Measurements from ENCODE around the gene DDB1. TPM values are rescaled to one million over a fixed set of nuclear protein-coding genes. Genes with fewer than 3 reads are reported as not detected.

Gene DDB1
- total and polyA plus RNA-seq, 9 of the 15 experiments (the other 6 are each of a cell fraction or from before 2014, with no cell fraction given): 172 to 361 (median 266) TPM

DNA sequence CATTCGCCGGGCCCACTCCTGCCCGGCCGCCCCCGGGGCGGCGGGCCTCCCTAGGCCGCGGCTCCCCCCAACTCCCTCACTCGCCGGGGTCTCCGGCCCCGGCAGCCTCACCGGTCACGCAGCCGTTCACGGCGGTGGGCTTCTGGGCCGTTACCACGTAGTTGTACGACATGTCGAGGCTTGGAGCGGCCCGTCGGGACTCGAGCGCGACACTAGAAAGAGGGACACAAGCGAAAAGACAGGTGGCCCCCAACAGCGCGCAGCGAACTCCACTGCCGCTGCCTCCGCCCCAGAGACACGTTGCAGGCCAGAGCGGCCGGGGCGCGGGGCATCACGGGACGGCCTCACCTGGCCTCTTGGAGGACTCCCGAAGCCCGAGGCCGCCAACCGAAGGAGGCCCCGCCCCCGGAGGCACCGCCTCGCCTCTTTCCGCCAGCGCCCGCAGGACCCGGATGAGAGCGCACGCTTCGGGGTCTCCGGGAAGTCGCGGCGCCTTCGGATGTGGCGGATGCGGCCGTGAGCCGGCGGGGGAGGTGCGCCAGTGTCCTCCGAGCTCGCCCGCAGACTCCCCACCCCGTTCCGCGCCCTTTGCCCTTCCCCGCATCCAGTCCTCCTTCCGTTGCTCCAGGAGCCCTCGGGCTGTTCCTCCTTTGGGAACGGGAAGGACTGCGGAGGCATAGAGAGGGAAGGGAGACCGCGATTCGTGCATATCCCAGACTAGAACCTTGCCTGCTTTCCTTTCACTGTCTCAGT, at the start of gene DDB1, which contains the start of gene TKFC (continued):
- TF ChIP-seq ZNF354B (CRISPR knock-in tag; IDR thresholded peaks at IDR 0.05) (no peak), SETDB1 (IDR thresholded peaks at IDR 0.05; ENCODE audit: low read length) (peak; percentile 32), SAFB2 (IDR thresholded peaks at IDR 0.05; ENCODE audit: borderline replicate concordance, low read depth, low read length, severe bottlenecking) (no peak), SIN3B (IDR thresholded peaks at IDR 0.05; ENCODE audit: low read depth) (peak; percentile 73), BCOR (IDR thresholded peaks at IDR 0.05) (no peak), MCM3 (IDR thresholded peaks at IDR 0.05) (no peak), ATF7 (IDR thresholded peaks at IDR 0.05) (peak; percentile 78), KLF16 (IDR thresholded peaks at IDR 0.05) (no peak), SMC3 (conservative IDR thresholded peaks at IDR 0.05; ENCODE audit: insufficient read depth, low read depth, low read length) (no peak), DMBX1 (CRISPR knock-in tag; IDR thresholded peaks at IDR 0.05; ENCODE audit: borderline replicate concordance) (no peak), NFIC (IDR thresholded peaks at IDR 0.05) (peak; percentile 53), CBX5 (IDR thresholded peaks at IDR 0.05; ENCODE audit: borderline replicate concordance, low read depth) (no peak), CHCHD3 (CRISPR knock-in tag; IDR thresholded peaks at IDR 0.05) (no peak), MYNN (IDR thresholded peaks at IDR 0.05) (no peak), MYNN (CRISPR knock-in tag; IDR thresholded peaks at IDR 0.05) (no peak), PHF20 (IDR thresholded peaks at IDR 0.05; ENCODE audit: partially characterized antibody) (peak; percentile 58), KLF13 (tag; IDR thresholded peaks at IDR 0.05; ENCODE audit: borderline replicate concordance, low read depth) (peak; percentile 58; the same call in 1 of the 2 replicates)
- TF ChIP-seq, protein P1, sequence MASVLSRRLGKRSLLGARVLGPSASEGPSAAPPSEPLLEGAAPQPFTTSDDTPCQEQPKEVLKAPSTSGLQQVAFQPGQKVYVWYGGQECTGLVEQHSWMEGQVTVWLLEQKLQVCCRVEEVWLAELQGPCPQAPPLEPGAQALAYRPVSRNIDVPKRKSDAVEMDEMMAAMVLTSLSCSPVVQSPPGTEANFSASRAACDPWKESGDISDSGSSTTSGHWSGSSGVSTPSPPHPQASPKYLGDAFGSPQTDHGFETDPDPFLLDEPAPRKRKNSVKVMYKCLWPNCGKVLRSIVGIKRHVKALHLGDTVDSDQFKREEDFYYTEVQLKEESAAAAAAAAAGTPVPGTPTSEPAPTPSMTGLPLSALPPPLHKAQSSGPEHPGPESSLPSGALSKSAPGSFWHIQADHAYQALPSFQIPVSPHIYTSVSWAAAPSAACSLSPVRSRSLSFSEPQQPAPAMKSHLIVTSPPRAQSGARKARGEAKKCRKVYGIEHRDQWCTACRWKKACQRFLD (CRISPR knock-in tag; IDR thresholded peaks at IDR 0.05): no peak
- TF ChIP-seq, protein P2, sequence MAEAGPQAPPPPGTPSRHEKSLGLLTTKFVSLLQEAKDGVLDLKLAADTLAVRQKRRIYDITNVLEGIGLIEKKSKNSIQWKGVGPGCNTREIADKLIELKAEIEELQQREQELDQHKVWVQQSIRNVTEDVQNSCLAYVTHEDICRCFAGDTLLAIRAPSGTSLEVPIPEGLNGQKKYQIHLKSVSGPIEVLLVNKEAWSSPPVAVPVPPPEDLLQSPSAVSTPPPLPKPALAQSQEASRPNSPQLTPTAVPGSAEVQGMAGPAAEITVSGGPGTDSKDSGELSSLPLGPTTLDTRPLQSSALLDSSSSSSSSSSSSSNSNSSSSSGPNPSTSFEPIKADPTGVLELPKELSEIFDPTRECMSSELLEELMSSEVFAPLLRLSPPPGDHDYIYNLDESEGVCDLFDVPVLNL (CRISPR knock-in tag; IDR thresholded peaks at IDR 0.05; ENCODE audit: low read depth): peak; percentile 63
- TF ChIP-seq, protein P3, sequence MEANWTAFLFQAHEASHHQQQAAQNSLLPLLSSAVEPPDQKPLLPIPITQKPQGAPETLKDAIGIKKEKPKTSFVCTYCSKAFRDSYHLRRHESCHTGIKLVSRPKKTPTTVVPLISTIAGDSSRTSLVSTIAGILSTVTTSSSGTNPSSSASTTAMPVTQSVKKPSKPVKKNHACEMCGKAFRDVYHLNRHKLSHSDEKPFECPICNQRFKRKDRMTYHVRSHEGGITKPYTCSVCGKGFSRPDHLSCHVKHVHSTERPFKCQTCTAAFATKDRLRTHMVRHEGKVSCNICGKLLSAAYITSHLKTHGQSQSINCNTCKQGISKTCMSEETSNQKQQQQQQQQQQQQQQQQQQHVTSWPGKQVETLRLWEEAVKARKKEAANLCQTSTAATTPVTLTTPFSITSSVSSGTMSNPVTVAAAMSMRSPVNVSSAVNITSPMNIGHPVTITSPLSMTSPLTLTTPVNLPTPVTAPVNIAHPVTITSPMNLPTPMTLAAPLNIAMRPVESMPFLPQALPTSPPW (CRISPR knock-in tag; IDR thresholded peaks at IDR 0.05): peak; percentile 47; the same call in 1 of the 2 replicates
- TF ChIP-seq, protein P4, sequence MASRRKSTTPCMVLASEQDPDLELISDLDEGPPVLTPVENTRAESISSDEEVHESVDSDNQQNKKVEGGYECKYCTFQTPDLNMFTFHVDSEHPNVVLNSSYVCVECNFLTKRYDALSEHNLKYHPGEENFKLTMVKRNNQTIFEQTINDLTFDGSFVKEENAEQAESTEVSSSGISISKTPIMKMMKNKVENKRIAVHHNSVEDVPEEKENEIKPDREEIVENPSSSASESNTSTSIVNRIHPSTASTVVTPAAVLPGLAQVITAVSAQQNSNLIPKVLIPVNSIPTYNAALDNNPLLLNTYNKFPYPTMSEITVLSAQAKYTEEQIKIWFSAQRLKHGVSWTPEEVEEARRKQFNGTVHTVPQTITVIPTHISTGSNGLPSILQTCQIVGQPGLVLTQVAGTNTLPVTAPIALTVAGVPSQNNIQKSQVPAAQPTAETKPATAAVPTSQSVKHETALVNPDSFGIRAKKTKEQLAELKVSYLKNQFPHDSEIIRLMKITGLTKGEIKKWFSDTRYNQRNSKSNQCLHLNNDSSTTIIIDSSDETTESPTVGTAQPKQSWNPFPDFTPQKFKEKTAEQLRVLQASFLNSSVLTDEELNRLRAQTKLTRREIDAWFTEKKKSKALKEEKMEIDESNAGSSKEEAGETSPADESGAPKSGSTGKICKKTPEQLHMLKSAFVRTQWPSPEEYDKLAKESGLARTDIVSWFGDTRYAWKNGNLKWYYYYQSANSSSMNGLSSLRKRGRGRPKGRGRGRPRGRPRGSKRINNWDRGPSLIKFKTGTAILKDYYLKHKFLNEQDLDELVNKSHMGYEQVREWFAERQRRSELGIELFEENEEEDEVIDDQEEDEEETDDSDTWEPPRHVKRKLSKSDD (conservative IDR thresholded peaks at IDR 0.05; ENCODE audit: low read length): no peak
- TF ChIP-seq, protein P5, sequence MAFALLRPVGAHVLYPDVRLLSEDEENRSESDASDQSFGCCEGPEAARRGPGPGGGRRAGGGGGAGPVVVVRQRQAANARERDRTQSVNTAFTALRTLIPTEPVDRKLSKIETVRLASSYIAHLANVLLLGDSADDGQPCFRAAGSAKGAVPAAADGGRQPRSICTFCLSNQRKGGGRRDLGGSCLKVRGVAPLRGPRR (CRISPR knock-in tag; IDR thresholded peaks at IDR 0.05): no peak
